H4 (cell line): Measurements from ENCODE around the gene ZNF615. TPM values are rescaled to one million over a fixed set of nuclear protein-coding genes. Genes with fewer than 3 reads are reported as not detected.
"Not testable (repeated sequence)": the region's sequence is repeated elsewhere in the genome, so short reads cannot be mapped to it uniquely, and the experiment has no call there.

Source experiments
- DNase-seq: peaks from one replicate; pipeline ENCODE4 v3.0.0-alpha.2; 2015; ENCODE audit warnings: low spot score
- total RNA-seq: library from RNA; depleted of rRNA; stranded (reverse); fragments of >200 nt; shearing (Covaris generic); gene quantifications from 2 replicates; pipeline ENCODE4 v1.2.3, GENCODE V29; 2014; rRNA removed

ZNF615 gene
- total RNA-seq, 1 experiment from 2014 or later, result 14.8 TPM

DNA sequence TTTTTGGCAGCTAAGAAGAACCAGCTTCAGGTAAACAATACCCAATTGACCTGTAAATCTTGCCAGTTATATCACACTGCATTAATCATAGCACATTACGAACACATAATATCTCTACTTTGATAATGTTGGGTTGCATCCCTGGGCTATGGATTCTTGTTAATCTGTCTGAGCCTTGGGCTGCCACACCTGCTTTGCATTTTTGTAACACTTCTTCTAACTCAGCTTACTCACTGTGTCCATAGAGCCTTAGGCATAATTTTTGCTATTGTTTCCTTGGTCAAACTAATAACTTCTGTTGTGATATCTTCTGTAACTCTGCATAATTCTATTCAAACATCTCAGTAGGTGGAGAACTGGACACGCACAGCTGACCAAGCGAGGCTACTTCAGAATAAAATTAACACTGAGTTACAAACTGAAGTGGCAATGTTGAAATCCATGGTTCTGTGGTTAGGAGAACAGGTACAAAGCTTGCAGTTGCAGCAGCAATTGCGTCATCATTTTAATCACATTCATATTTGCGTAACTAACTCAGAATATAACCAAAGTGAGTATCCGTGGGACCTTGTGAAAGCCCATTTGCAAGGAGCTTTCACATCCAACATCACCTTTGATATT is 27.8 kb downstream of the ZNF615 start:
- no peak for DNase-seq

DNA sequence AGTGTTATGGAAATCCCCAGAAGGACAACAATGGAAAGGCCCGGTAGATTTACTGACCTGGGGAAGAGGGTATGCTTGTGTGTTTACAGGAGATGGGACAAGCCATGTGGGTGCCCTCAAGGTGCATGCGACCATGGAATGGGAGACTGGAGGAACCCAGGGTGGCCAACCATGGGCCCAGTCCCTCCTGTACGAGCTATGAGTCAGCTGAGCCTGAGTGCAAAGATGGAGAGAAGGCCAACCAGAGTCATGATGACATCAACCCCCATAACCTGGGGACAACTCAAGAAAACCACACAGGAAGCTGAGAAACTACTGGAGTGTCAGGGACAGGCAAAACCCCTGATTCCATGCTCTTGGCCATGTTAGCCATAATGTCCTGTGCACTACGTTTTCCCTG is 29.1 kb downstream of the ZNF615 start:
- DNase-seq, result no peak

DNA sequence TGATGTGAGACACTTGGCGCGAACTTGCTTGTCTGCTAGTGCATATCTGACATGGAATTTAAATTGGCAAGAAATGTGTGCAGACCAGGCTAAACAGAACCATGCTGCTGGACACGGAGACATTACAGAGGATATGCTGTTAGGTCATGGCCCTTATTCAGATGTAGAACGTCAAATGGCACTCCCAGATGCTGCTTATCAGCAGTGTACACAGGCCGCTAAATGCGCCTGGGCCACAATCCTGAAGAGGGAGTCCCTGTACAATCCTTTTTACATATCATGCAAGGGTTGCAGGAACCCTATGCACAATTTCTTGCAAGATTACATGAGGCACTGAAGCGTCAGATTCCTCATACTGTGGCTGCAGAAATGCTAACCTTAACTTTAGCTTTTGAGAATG is 30.7 kb downstream of the ZNF615 start:
- DNase-seq, result no peak

DNA sequence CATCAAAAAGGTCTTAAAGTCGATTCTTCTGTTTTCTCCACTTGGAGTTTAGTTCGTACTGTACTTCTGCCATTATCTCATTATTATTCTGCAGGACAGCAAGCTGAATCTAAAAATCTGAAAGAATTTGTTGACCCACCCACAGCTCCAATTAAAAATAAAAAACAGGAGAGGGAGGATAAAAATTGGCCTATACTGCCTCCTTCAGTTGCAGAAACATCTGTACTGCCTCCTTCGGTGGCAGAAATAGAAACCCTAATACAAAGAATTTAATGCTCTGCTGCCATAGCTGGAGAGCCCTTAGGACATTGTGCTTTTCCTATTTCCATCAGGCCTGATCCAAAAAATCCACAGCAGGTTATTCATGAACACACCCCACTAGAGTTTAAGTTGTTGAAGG is 31.2 kb downstream of the ZNF615 start:
- no peak for DNase-seq

DNA sequence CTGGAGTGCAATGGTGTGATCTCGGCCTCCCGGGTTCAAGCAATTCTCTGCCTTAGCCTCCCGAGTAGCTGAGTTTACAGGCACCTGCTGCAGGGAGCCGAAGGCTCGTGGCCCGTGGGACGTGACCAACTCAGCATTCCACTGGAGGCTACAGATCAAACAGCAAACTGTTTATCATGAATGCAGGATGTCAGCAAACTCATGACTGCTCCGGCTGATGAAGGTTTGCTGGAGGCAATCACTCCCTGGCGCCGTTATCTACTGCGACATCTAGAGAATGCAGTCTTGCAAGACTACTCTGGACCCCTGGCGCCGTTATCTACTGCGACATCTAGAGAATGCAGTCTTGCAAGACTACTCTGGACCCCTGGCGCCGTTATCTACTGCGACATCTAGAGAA is 32.2 kb downstream of the ZNF615 start:
- DNase-seq, result not testable (repeated sequence)

DNA sequence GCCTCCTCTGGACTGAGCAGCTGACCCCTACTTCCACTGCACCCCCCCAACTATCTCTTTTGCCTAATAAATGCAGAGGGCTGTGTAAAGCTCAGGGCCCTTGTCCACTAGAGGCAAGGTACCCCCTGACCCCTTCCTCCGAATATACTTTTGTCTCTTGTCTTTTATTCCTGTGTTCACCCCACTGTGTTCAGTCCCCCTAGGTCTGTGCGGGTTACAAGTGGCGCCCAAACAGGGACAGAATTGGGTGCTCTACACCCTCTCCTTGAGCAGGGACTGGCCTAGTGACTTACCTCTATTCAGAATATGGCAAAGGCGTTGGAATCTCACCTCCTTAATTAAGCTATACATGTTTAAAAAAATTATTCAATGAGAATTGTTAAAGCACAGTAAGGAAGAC is 36.4 kb downstream of the ZNF615 start:
- no peak for DNase-seq

DNA sequence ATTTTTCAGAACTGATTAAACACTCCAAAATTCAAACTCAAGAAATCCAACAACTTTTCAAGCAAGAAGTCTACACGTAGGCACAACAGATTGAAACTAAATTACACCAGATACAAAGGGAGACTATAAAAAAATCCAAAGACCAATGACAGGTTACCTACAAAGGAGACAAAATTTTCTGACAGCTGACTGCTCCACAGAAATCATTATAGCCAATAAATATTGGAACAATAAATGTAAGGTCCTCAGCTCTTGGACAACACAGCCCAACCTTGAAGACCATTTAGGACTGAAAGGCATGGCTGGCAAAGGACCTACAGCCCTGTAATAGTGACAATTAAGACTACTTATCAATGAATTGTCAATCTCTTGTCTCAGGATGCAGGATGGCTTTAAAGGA is 37.3 kb downstream of the ZNF615 start:
- no peak for DNase-seq

DNA sequence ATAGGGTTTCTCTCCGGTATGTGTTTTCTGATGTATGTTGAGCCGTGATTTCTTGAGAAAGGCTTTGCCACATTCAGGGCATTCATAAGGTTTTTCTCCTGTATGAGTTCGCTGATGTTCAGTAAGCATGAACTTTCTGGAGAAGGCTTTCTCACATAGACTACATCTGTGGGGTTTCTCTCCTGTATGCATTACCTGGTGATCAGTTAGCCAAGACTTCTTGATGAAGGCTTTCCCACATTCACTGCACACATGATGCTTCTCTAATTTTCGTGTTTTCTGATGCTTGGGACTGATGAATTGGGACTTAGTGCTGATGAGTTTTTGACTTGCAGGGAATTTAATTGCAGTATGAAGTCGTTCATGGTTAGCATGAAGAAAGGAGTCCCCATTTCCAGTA is 42.4 kb downstream of the ZNF615 start:
- DNase-seq, result no peak

DNA sequence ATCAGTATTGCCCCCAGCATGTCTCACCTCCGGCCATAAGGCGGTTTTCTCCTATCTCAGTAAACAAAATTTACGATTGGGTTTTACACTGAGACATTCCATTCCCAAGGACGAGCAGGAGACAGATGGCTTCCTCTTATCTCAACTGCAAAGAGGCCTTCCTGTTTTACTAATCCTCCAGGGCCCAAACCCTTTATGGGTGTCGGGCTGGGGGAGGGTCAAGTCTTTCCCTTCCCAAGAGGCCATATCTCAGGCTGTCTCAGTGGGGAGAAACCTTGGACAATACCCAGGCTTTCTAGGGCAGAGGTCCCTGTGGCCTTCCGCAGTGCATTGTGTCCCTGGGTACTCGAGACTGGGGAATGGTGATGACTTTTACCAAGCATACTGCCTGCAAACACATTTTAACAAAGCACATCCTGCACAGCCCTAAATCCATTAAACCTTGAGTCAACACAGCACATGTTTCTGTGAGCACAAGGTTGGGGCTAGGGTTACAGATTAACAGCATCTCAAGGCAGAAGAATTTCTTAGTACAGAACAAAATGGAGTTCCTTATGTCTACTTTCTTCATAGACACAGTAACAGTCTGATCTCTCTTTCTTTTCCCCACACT is 47.3 kb downstream of the ZNF615 start:
- not testable (repeated sequence) for DNase-seq

DNA sequence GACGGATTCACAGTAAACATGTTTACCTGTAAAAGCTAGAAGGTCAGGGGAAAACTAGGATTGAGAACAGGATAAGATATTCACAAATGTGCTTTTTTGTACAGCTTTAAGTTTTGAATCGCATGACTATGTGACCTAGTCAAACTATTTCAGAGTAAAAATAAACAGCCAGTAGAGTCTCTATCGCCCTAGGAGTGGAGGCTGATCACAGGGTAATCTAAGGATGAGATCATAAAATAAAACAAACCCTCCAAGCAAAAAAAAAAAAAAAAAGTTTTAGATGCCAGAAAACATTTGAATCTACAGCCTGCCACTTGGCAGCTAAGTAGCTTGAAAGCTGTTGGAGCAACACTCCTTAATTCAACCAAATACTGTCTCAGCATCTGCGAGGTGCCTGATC is 48.2 kb downstream of the ZNF615 start:
- no peak for DNase-seq

DNA sequence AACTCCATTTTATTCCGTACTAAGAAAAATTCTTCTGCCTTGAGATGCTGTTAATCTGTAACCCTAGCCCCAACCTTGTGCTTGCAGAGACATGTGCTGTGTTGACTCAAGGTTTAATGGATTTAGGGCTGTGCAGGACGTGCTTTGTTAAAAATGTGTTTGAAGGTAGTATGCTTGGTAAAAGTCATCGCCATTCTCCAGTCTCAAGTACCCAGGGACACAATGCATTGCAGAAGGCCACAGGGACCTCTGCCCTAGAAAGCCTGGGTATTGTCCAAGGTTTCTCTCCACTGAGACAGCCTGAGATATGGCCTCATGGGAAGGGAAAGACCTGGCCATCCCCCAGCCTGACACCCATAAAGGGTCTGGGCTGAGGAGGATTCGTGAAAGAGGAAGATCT is 50.2 kb downstream of the ZNF615 start:
- DNase-seq, result not testable (repeated sequence)

DNA sequence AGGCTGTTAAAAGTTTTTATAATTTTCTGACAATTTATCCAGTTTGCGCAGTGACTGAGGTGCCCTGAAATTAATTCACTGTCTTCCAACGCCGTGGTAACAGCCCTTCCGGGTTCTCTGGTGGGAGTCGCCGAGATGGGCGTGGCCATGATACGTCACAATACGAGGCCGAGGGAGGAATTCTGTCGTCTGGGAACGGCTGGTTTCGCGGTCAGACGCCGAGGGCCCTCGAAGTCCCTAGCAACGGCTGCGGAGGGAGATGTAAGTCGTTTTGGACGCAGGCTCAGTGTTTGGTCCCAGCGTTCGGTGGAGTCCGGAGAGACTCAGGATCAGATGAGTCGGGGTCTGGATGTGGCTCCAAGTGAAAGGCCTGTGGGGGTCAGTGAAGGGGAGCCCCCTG is 59.0 kb downstream of the ZNF615 start:
- no peak for DNase-seq

DNA sequence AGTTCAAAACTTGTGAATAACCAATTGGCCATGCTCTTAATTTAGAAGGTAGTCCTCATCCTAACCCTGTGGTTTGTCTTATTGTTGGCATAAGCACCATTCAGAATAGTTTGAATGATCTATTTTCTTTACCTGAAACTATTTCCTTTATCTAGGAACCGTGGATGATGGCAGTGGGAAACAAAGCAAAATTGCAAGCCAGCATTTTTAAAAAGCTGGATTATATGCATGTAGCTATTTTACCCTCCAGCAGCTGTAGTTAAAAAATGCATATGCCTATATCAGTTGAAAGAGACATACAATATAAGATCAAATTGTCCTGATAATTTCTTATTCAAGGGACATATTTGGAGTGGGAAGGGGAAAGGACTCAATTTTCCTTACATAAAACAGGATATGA is 61.4 kb downstream of the ZNF615 start:
- no peak for DNase-seq

DNA sequence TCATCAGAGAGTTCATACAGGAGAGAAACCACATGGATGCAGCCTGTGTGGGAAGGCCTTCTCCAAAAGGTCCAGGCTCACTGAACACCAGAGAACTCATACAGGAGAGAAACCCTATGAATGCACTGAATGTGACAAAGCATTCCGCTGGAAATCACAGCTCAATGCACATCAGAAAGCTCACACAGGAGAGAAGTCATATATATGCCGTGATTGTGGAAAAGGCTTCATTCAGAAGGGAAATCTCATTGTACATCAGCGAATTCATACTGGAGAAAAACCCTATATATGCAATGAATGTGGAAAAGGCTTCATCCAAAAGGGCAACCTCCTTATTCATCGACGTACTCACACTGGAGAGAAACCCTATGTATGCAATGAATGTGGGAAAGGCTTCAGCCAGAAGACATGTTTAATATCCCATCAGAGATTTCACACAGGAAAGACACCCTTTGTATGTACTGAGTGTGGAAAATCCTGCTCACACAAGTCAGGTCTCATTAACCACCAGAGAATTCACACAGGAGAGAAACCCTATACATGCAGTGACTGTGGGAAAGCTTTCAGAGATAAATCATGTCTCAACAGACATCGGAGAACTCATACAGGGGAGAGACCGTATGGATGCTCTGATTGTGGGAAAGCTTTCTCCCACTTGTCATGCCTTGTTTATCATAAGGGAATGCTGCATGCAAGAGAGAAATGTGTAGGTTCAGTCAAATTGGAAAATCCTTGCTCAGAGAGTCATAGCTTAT is 63.0 kb downstream of the ZNF615 start:
- DNase-seq, result no peak

Other genes starting within 250 kb of the ZNF615 start
- 0.23 TPM in 1 of 2 replicates, not detected in the other for gene FPR2, start 247.0 kb downstream of the ZNF615 start, total RNA-seq
- gene FPR3, start 213.1 kb downstream of the ZNF615 start, total RNA-seq, result 0.62 and 0.64 TPM in 2 replicates
- 4.0 and 5.1 TPM in 2 replicates for gene ZNF577, start 120.3 kb downstream of the ZNF615 start, total RNA-seq
- 11.2 and 11.5 TPM in 2 replicates for gene ZNF649, start 103.2 kb downstream of the ZNF615 start, total RNA-seq
- 2.5 and 9.3 TPM in 2 replicates for gene ZNF613, start 80.7 kb downstream of the ZNF615 start, total RNA-seq
- gene ZNF350, start 21.4 kb downstream of the ZNF615 start, total RNA-seq, result 5.7 and 7.1 TPM in 2 replicates
- gene ZNF614, start 20.2 kb upstream of the ZNF615 start, total RNA-seq, result 12.3 and 17.3 TPM in 2 replicates
- 6.2 and 7.6 TPM in 2 replicates for gene ZNF432, start 40.6 kb upstream of the ZNF615 start, total RNA-seq
- gene ZNF841, start 87.6 kb upstream of the ZNF615 start, total RNA-seq, result 18.1 and 22.0 TPM in 2 replicates
- 12.4 and 14.0 TPM in 2 replicates for gene ZNF616, start 131.7 kb upstream of the ZNF615 start, total RNA-seq
- 3.4 and 8.4 TPM in 2 replicates for gene ZNF836, start 163.4 kb upstream of the ZNF615 start, total RNA-seq
- gene PPP2R1A, start 181.8 kb upstream of the ZNF615 start, total RNA-seq, result 225 and 236 TPM in 2 replicates